Stimulated activated CD8-positive, alpha-beta memory T cell treated with anti-CD3 and anti-CD28 coated beads, Interleukin-12 subunit alpha, Interleukin-12 subunit beta, amount 100 ng/mL, for 4 hours (primary cell): ENCODE data around the gene RNU6-9.
"Not testable (repeated sequence)": the region's sequence is repeated elsewhere in the genome, so short reads cannot be mapped to it uniquely, and the experiment has no call there.

Experiments used
- DNase-seq: peaks from one replicate; pipeline ENCODE4 v3.0.0-alpha.2; 2020; ENCODE audit warnings: low read depth

The RNU6-9 gene

GRCh38 chr19:861756-862580 is 31.3 kb upstream of the RNU6-9 start:
- DNase-seq = peak; percentile 44

GRCh38 chr19:862581-863314 is 30.5 kb upstream of the RNU6-9 start:
- DNase-seq = peak; percentile 49

DNA sequence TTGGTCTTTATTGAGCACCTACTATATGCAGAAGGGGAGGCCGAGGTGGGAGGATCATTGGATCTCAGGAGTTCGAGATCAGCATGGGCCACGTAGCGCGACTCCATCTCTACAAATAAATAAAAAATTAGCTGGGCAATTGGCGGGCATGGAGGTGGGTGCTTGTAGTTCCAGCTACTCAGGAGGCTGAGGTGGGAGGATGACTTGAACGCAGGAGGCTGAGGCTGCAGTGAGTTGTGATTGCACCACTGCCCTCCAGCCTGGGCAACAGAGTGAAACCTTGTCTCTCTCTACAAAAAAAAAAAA is 30.0 kb upstream of the RNU6-9 start:
- no peak for DNase-seq

DNA sequence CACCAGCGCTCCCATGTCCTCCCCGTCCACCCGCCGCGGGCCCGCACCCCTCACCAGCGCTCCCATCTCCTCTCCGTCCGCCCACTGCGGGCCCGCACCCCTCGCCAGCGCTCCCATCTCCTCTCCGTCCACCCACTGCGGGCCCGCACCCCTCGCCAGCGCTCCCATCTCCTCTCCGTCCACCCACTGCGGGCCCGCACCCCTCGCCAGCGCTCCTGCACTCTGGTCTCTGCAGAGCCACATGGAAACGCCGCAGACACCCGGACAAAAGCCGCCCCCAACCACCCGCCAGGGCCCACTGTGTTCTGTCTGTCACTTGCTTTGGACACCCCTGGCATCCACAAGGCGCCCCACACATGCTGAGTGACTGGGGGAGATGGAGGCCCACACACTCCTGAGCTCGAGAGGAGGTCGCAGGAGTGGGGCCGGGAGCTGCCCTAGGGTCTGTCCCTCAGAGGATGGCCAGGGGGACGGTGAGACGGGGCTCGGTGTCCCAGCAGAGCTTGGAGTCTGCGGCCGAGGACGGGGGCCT is 26.4 kb upstream of the RNU6-9 start:
- DNase-seq = no peak

- DNase-seq = no peak
Measured at GRCh38 chr19:867301-867793, 25.9 kb upstream of the RNU6-9 start.

DNA sequence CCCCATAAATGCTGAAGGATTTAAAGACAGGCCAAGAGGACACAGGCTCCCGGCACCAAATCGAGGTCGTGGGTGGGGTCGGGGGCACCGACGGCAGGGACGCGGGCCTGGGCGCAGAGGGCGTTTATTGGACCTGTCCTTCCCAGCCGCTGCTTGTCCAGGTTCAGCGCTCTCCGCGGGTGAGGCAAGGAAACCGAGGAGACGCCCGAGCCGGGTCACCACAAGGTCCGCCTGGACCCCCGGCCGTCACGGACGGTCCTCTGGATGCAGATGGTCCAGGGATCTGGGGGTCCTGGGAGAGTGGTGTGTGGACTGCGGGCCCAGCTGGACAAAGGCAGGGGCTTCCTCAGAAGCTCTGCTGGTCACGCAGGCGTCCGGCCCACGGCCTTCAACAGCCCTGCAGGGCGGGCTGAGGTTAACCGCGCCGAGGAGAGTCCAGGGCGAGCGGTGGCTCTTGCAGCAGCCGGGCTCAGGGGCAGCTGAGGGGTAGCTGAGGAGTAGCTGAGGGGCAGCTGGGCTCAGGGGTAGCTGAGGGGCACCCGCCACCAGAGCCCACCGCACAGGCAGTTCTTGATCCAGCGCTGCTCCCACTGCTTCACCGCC is 25.3 kb upstream of the RNU6-9 start:
- no peak for DNase-seq

GRCh38 chr19:868458-869244 is 24.6 kb upstream of the RNU6-9 start:
- DNase-seq = no peak

DNA sequence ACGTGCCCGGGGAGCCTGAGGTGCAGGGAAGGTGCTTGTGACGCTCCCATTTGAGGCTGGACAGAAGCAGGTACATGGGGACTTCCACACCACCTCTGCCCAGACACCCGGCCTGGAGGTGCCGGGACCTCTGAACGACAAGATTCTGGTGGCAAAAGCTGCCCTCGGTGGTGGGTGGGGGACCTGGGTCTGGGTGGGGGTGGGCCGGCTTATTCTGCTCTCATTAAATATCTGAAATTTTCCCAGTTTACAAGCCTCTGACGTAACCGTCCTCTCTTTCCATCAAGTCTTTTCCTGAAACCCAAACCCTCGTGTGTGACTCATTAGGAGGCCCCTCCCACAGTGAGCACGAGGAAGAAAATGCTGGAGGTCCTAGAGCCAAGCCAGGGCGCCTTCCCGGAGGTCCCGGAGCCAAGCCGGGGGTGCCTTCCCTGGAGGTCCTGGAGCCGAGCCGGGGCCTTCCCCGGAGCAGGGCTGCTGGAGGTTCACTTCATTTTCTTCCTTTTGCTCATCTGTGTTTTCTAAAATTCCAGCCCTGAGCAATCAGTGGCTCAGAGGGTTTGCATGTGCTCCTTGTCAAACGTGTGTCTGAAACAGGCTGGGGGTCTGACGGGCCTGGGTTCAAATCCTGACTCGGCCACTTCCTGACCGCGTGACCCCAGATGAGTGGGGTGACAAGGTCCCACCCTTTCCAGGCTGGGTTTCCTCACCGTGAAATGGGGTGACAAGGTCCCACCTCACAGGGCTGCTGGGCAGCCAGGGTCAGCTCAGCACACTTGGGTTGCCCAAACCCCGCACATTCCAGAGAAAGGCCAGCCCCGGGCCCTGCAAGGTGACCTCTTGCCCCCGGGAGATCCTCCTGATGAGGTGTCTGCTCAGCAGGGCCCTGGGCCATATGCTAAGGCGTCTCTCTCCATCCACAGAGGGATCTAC is 23.8 kb upstream of the RNU6-9 start:
- DNase-seq = no peak

DNA sequence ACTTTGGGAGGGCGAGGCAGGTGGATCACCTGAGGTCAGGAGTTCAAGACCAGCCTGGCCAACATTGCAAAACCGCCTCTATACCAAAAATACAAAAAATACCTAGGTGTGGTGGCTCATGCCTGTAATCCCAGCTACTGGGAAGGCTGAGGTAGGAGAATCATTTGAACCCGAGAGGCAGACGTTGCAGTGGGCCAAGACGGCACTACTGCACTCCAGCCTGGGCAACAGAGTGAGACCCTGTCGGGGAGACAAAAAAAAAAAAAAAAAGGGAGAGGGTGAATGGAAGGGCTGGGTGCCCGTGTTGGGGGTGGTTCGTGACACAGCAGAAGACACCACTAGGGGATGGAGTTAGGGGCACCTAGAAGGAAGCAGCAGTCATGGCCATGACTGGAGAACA is 23.0 kb upstream of the RNU6-9 start:
- DNase-seq = no peak

GRCh38 chr19:870963-871401 is 22.3 kb upstream of the RNU6-9 start:
- no peak for DNase-seq

- DNase-seq = no peak
Measured at GRCh38 chr19:871446-872265, 21.6 kb upstream of the RNU6-9 start.

DNA sequence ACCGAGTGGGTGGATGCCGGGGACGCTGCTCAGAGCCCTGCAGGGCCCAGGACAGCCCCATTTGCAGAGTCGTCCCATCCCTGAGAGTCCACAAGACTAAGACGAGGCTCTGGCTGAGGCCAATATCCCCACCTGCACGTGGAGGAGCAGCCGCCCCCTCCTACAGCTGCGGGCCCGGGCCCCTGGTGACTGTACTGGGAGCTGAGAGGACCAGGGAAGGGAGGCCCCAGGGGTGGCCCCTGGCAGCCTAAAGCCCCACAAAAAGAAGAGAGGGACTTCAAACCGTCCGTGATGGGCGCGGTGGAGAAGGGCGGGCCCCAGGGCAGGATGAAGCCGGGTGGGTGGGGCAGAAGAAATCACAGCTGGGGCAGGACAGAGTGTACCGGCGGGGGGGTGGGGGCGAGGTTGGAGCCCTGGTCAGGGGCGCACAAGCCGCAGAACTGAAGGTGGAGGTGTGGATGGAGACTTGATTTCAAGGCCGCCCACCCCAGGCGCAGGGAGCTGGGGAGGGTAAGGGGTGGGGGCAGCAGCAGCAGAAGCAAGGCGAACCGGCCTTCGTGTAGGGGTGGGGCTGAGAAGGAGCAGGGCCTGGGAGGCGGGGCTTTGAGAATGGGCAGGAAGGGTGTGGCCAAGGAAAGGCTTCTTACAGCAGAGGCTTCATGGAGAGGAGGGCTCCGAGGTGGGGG is 20.9 kb upstream of the RNU6-9 start:
- peak; percentile 43 for DNase-seq

- peak; percentile 41 for DNase-seq
Measured at GRCh38 chr19:873084-873483, 20.2 kb upstream of the RNU6-9 start.

DNA sequence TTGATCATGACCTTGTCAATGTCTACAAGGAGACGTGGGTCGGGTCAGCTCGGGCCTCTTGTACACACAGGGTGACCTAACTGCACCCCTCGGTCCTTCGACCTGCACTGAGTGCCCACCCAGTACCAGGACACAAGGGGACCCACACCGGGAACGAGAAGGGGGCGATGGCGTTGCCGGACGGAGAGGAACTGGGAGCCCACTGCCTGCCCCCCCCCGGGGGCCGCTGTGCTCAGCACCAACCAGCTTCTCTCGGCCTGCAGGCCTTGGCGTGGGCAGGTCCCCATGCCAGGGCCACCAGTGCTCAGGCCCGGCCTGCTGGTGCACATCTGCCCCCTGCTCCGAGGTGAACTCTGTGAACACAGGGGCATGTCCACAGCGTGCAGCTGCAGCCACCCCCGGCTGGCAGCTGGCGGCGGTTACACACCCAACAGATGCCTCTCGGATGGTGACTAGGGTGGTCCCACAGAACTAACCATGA is 19.7 kb upstream of the RNU6-9 start:
- no peak for DNase-seq

GRCh38 chr19:875265-875879 is 17.9 kb upstream of the RNU6-9 start:
- DNase-seq = no peak

DNA sequence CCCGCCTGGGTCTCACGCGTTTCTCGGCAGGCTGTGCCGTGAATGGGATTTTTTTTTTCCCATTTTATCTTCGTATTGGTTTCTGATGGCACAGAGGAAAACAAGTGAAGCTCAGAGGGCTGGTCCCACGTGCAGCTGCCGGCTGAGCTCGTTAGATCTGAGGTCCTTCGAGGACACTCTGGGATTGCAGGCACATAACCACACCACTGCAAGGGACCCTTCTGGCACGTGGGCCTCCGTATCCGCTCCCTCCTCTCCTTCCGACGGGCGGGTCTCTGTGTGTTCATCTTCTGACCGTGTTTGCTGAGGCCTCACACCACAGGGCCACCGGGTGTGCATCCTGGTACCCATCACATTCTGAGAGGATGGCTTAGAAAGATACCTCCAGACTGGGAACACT is 17.2 kb upstream of the RNU6-9 start:
- no peak for DNase-seq

DNA sequence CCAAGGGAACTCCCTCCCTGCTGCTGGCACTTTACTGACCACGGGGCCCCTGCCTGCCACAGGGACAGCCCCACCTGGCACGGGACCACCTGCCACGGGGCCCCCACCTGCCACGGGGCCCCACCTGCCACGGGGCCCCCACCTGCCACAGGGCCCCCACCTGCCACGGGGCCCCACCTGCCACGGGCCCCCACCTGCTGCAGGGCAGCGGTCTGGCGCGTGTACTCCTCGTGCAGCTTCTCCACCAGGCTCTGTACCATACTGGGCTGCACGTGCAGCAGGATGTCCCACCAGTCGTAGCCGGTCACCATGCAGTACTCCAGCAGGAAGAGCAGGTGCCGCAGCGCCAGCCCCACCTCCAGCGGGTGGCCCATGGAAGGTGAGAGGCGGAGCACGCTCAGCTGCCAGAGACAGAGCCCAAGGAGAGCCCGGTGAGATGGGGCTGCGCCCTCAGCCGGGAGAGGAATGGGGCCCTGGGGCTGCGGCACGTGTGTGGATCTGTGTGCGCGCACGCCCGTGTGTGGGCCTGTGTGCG is 16.4 kb upstream of the RNU6-9 start:
- DNase-seq = no peak

DNA sequence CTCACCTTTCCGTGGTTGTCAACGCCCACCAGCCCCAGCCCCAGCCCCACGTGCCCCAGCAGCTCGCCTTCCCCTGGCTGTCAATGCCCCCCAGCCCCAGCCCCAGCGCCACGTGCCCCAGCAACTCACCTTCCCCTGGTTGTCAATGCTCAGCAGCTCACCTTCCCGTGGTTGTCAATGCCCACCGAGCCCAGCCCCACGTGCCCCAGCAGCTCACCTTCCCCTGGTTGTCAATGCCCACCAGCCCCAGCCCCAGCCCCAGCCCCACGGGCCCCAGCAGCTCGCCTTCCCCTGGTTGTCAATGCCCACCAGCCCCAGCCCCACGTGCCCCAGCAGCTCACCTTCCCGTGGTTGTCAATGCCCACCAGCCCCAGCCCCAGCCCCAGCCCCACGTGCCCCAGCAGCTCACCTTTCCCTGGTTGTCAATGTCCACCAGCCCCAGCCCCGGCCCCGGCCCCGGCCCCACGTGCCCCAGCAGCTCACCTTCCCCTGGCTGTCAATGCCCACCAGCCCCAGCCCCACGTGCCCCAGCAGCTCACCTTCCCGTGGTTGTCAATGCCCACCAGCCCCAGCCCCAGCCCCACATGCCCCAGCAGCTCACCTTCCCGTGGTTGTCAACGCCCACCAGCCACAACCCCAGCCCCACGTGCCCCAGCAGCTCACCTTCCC is 15.2 kb upstream of the RNU6-9 start:
- not testable (repeated sequence) for DNase-seq
